Measurements from ENCODE around the gene ABHD5.

The ABHD5 gene

DNA sequence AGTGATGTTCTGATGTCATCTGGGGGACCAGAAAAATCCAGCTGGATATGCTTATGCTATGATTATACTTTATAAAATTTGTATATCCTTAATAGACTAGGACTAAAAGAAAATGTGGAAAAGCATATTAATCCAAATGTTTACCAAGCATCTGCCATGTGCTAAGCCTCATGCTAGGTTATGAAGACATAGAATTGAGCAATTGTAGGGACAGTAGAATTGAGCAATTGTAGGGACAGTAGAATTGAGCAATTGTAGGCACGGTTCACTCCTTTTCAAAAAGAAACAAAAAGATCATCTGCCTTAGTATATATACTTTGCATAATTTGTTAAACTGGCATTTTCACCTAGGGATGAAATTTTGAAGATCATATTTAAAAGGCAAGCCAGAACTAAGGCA is 18.3 kb downstream of the ABHD5 start:
- DNase-seq (ENCODE audit: insufficient read length, low spot score), result no peak

DNA sequence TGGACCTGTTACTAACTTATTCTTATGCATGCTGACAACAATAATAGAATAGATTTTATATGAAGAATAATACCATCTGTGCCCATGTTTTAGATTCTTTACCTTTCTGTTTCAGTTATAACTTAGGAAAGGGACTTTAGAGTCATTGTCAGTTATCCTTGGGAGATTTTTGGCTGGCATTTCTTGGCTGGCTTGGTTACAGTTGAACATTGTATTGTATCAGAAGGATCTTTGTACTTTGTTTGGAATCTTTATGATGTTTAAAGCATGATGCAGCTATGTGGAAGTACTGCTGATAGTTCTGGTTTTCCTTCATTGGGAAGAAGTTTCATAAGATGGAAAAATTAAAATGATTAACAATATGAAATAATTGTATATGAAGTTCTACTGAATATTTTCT is 19.9 kb downstream of the ABHD5 start:
- no peak for DNase-seq (ENCODE audit: insufficient read length, low spot score)
- no peak for FAIRE-seq

More for the DNA sequence above, 18.3 kb downstream of the ABHD5 start:
- FAIRE-seq, result no peak

DNA sequence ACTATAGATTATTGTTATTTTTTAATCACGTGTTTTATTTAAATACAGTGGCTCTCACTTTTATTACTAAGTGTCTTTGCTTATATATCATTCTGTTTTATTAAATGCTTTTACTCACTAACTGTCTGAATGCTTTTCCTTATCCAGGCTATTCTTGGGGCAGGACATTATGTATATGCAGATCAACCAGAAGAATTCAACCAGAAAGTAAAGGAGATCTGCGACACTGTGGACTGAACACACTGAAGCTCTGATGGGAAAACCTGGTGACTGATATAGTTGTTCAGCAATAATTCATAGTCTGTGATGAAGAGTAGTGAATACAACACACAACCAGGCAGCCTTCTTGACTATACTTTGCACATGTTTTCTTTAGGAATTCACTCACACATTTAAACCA is 27.6 kb downstream of the ABHD5 start:
- no peak for FAIRE-seq

DNA sequence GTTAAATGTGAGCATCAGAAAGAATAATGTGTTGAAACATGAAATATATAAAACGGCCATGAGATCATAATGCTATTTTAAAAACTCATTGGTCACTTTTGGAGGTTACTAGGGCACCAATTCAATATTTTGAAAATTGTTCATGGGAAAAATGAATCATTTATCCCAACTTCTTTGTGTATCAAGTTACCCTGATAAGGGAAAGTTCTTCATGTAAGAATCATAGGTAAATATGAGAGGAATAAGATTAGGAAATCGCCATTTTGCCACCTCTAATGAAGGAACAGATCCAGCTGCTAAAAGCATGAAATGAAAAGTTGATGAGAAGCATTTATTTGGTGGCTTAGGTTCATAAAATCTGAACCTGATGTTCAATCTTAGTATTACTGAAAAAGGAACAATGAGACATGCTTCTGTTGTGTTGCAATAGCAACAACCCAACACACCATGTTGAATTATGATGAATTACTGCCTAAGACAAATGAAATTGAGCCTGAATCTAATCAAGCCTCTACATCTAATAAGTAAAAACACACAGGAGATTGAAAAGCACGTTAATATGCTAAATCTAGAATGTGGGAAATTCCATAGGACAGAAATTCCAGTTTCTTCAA is 32.5 kb downstream of the ABHD5 start:
- DNase-seq (ENCODE audit: insufficient read length, low spot score) (no peak), FAIRE-seq (no peak)

More for the DNA sequence above, 27.6 kb downstream of the ABHD5 start:
- no peak for DNase-seq (ENCODE audit: insufficient read length, low spot score)

DNA sequence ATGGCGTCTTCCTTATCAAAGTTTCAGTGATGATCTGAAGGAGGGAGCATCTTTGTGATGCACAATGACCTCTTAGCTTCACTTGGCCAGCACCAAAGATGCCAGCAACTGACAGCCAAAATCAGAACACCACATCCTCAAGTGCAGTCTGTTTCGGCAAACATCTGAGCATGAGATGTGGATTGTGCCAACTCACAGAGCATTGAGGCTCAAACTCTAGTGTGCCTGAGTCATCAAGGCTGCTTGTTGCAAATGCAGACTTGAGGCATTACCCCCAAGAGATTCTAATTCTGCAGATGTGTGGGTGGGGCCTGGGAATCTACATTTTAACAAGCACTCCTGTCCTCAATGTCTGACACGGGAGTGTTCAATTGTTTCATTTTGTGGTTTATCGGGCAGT is 35.8 kb downstream of the ABHD5 start:
- DNase-seq (ENCODE audit: insufficient read length, low spot score) (no peak), FAIRE-seq (no peak)

DNA sequence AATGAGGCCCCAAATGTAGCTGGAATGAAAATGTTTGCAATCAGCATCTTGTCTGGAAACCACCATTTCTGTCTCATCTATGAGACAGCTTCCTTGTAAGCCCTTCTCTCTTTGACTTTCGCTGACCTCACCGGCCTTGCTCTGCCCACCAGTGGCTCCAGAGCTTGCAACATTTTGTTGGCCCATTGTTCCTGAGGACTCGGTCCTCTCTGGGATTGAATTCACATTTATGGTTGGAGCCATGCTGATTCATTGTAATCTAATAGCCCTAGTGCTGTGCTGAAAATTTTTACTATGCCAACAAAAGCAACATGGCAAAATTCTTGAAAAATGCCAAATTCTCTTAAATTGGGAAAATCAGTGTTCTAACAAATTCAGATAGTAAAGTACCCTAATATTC is 37.2 kb downstream of the ABHD5 start:
- FAIRE-seq (no peak), DNase-seq (ENCODE audit: insufficient read length, low spot score) (no peak)

DNA sequence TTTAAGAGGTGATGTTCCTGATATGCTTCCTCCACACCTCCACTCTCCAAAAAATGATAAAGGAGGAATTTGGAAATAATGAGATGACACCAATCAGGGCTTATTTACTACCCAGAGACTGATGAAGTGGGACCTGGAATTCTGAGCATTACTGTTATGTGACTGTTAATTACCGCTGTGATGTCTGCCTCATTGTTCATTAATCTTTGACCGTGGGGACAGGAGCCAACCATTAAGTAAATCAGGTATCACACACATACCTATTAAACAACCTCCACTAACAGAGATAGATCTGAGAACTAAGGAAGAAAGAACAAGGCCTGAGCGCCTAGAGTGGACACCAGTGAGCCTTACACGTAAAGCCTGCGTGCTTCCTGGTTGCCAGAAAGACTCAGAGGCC is 37.7 kb downstream of the ABHD5 start:
- FAIRE-seq (no peak), DNase-seq (ENCODE audit: insufficient read length, low spot score) (no peak)

DNA sequence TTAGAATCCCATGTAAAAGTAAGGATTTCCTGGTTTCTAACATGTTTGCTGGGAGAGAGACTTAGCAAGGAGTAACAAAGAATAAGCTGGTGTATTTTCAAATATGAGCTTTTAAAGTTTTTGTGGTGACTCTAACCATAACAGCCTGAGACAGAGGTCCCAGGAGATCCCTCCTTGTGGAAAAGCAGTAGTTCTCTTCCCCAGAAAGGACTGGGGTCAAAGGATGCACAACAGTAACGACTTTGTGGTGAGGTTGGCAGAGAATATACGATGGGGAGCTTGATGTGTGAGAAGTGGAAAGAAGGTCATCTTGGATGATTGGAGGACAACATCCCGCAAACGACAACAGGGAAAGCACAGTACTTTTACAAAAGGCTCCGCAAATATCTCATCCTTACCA is 38.2 kb downstream of the ABHD5 start:
- FAIRE-seq, result no peak
- no peak for DNase-seq (ENCODE audit: insufficient read length, low spot score)

DNA sequence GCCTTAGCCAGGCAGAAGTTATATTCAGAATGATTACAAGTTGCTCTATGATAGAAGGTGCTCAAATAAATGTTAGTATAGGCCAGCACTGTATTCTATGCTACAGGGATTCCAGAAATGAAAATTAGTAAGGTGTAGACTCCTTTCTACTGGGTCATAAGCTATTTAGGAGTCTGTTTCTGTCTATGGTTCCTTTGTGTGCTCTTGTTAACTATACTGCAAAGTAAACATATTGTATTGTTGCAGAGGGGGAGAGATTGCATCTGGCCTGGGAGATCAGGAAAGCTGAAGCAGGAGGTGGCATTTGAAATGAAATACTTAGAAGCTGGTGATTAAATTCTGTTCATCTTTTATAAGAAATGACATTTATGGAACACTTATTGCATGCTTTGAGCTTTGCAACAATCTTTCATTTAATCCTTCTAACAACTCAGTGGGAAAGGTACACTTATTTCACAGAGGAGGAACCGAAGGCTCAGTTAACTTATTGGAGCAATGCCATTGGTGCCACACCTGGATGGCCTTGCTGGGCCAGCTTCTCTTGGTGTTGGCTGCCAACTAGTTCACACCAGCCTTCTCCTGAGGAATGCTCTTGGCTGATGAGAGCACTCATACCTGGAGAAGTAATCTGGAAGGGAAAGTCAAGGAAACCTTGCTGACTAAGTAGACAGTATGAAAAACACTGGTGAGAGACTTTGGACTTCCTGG is 39.1 kb downstream of the ABHD5 start:
- no peak for DNase-seq (ENCODE audit: insufficient read length, low spot score)
- no peak for FAIRE-seq

DNA sequence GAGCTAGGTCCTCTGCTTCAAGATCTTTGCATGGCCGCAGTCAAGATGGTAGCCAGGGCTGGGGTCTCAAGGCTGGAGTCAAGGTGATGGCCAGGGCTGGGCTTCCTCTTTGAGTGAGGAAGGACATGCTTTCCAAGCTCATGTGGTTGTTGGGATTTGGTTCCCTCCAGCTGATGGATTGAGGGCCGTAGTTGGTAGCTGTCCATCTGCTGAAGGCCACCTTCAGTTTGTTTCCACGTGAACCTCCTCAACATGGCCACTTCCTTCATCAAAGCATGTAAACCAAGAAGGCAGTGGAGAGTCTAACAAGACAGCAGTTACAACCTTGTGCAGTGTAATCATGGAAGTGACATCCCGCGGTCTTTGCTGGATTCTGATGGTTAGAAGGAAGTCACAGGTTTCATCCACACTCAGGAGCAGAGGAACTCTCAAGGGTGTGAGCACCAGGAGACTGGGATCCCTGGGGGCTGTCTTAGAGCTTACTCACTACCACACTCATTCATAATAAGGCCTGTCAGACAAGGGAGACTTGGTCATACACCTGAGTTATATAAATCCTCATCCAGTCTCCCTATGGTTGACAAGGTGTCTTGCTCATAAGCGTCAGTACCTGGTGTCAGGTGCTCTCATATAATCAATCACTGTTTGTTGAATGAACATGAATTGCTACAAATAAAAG is 42.1 kb downstream of the ABHD5 start:
- no peak for DNase-seq (ENCODE audit: insufficient read length, low spot score)

DNA sequence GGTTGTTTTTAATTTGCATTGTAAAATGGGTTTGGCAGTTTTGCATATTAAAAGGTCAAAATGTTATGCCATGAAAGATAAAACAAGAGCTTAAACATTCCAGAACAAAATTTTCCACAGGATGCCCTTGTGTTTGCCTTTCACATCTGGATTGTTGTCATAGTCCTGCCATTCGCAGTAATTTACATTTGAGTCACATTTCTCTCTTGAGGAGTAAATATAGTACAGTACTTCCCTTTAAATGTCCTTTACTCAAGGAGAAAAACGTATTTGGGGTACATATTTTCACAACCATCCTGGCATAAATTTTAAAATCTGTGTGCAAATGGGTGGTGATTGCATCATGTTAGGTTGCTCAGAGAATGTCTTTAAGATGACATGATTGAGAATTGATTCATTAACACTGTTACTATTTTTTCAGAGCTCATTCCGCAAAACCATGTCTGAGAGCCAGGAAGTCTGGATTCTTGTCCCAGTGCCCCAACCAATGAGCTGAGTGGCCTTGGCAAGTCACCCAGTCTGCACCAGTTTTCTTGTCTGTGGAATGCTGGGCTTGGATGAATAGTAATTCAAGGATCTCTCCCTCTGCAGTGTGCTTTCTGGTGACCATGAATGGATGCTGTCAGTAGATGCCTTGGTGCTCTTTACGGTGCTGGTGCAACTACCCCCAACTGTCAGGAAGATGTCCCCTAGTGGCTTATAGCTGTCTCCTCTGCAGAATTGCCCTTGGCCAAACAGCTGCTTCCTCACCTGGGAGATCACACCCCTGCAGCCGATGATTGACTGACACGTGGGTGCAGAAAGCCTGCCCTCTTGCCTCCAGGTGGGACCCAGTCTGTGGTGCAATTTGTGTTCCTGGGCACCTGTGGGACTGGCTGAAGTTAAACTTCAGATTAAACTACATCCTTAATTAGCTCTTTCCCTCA is 43.0 kb downstream of the ABHD5 start:
- FAIRE-seq, result no peak
- DNase-seq (ENCODE audit: insufficient read length, low spot score), result no peak

More for the DNA sequence above, 42.1 kb downstream of the ABHD5 start:
- FAIRE-seq, result no peak

DNA sequence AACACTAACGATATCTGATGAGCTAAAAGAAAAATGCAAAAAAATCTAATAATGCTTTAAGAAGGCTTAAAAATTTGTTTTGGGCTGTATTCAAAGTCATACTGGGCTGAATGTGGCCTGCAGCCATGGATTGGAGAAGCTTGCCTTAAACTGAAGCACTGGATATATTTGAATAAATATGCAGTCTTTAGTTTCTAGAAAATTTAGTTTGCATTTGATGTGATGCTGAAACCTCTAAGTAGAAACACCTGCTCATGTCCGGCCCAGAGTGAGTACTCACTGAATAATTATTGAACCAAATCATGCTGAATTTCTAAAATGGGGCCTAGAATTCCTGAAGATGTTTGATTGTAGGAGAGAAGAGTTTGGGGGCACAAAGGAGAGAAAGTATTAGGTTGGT is 43.9 kb downstream of the ABHD5 start:
- DNase-seq (ENCODE audit: insufficient read length, low spot score) (no peak), FAIRE-seq (no peak)

DNA sequence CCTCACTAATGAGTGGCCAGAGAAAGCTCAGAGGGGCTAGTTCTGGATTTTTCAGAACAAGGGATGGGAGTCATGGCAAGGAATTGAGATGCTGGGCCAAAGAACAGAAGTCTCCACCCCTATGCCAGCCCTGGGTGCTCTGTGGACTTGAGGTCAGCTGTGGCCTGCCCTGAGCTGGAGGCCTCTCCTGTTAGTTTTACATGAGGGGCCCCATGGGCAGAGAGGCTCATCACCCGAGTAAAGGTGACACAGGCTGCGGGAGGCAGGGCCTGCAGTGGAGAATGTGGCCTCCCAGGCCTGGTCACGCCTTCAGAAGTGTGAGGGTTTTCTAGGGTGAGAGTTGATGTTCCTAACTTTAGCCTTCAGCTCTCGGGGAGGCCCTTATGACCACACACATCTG is 44.9 kb downstream of the ABHD5 start:
- FAIRE-seq, result no peak
- DNase-seq (ENCODE audit: insufficient read length, low spot score), result no peak

DNA sequence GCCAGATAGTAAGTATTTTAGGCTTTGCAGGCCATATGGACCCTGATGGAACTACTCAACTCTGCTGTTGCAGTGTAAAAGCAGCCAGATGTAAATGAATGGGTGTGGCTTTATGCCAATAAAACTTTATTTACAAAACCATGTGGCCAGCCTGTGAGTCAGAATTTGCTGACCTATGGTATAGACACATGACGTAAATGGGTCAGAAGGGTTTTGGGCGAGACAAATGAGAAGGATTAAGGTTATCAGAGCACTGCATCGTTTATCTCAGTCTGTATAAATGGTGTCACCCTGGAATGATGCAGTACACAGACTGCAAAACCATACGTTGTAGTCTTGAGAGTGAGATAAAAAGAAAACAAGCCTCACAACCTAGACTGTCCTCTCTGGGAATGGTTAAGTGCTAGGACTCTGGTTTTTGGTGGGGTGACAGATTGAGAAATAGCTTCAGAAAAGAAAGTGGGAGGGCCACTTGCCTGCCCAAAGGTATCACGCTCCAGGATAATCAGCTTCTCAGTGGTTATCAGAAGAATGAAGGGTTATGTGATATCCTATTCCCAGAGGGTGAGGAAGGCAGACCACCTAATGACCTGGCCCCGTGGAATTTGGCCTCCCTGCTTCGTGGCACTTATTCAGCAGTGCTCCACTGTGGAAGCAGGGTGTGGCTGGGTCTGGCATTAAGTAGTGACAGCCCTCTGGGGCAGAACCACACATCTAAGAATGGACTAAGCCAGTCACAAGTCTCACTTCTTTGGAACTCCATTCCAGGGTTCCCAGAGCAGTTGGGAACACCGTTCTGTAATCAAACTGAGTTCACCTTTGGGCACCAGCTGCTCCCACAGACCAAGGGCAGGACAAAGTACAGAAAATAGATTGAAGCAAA is 46.1 kb downstream of the ABHD5 start:
- FAIRE-seq (no peak), DNase-seq (ENCODE audit: insufficient read length, low spot score) (no peak)

DNA sequence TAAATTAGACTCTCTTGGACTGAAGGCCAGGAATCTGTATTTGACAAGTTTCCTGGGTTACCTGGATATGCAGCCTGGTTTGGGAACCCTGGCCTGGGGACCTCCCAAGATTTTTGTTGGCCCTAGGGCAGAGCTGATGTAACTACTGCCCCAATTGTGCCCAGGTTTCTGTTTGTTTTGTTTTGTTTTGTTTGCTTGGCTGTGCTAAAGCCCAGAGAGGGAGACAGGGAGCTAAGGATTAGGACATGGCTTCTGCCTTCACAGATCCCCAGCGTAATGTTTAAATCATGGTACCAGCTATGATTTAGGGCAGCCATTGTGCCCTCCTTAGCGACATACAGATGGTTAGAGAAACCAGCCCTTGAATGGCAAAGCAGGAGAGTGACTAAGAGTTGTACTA is 47.6 kb downstream of the ABHD5 start:
- no peak for DNase-seq (ENCODE audit: insufficient read length, low spot score)
- FAIRE-seq, result no peak

DNA sequence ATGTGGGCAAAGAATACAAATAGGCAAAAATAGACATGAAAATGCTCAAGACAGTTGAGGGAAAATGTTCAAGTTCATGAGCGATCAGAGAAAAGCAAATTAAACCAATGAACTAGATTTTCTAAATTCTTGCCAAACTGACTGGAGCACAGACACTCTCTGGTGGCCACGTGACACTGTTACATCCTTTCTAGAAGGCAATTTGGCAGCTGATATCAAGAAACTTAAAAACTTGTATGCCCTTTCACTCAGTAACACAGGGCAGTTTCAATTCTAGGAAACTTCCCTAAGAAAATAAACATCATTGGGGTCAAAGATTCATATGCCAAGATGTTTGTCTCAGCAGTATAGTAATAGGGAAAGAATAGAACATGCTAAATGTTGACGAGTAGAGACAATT is 52.2 kb downstream of the ABHD5 start:
- no peak for DNase-seq (ENCODE audit: insufficient read length, low spot score)
- FAIRE-seq, result no peak

DNA sequence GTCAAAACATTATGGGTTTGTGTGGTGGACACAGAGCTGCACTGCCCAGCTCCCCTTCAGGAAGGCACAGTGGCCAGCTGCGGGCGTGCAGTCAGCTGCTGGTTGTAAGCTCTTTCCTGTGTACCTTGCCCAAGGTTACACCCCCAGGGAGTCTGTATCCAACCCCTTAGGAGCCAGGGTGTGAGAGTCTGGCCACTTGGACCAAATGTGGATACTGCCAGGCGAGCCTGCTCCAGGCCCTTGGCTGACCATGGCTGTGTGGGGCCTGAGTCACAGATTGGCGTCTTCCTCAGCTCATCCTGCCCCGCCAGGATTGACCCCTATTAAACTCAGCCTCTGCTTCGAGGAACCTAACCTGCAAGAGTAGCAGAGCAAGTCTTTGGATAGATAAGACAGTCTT is 56.9 kb downstream of the ABHD5 start:
- FAIRE-seq (no peak), DNase-seq (ENCODE audit: insufficient read length, low spot score) (no peak)

DNA sequence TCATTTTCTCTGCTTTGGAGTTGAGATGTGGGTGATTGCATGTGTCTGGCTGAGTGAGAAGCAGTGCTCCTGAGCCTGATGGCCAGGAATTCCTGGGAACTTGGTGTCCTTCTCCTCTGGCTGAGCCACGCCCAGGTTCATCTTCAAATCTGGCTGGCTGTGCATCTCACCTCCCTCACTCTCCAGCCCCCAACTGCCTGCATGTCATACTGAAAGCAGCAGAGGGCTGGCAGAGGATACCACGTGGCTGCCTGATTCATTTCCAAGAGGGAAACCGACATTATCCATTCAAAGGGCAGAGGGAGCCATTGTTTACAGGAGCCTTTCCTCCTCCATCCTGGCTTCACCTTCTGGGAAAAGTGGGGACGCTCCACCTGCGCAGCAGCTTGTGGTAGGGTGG is 57.4 kb downstream of the ABHD5 start:
- DNase-seq (ENCODE audit: insufficient read length, low spot score) (no peak), FAIRE-seq (no peak)

DNA sequence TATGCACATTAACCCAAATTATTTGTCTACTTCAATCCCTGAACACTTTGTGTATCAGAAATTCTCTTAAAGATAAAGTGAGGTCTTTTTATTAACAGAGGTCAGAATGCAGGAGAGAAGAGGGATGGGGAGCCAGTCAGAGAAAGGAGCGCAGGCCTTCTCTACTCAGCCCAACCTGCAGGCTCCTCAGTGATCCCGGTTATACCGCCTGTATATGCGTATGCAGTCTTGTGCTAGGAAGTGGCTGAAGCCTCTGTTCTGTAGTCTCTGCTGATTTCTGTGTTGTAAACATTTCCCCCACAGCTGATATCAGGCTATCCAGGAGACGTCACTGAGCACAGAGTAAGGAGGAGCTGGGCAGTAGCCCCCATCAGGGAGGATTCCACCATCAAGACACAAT is 57.9 kb downstream of the ABHD5 start:
- FAIRE-seq, result no peak

DNA sequence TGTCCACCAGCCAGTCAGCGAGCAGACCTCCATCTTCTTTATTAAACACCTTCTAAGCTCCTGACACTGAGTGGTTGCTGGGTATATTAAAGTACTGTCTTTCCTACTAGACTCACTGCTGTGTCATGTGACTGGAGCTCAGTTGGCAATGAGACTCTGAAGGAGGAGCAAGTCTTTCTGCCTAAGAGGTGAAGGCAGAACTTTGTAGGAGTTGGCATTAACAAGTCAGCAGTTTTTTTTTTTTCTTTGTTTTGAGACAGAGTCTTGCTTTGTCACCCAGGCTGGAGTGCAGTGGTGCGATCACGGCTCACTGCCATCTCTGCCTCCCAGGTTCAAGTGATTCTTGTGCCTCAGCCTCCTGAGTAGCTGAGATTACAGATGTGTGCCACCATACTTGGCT is 62.2 kb downstream of the ABHD5 start:
- DNase-seq (ENCODE audit: insufficient read length, low spot score) (no peak), FAIRE-seq (no peak)

More for the DNA sequence above, 57.9 kb downstream of the ABHD5 start:
- no peak for DNase-seq (ENCODE audit: insufficient read length, low spot score)

Measured in GM19239 (cell line).